Mesenchymal stem cell (in vitro differentiated cells and primary cell): Measurements from ENCODE around the gene DCAF8.
A peak's percentile ranks its signal among the peaks of the same experiment; 100 is the strongest.

Source experiments
- DNase-seq: peaks from one replicate; pipeline ENCODE4 v3.0.0-alpha.2; 2013
- H2AFZ ChIP-seq: one replicate; pipeline ENCODE4 v1.6.1; 2013; ENCODE audit warnings: low read depth, mild to moderate bottlenecking, control low read depth, inconsistent platforms, low read length, moderate library complexity
- H2AK5ac ChIP-seq: 2 replicates; pipeline ENCODE4 v1.6.1; 2013; ENCODE audit warnings: low read length, moderate library complexity, mild to moderate bottlenecking, inconsistent platforms; ENCODE audit not compliant: severe bottlenecking
- H2BK120ac ChIP-seq: one replicate; pipeline ENCODE4 v1.6.1; 2013; ENCODE audit warnings: low read depth, mild to moderate bottlenecking, inconsistent platforms, low read length, moderate library complexity
- H2BK12ac ChIP-seq, 2 experiments: one replicate each; pipeline ENCODE4 v1.6.1; 2013; ENCODE audit warnings: inconsistent platforms in 2 of 2, low read length in 2 of 2, mild to moderate bottlenecking in 2 of 2, moderate library complexity in 2 of 2, control low read depth in 1 of 2
- H2BK15ac ChIP-seq: one replicate; pipeline ENCODE4 v1.6.1; 2013; ENCODE audit warnings: mild to moderate bottlenecking, low read depth, inconsistent platforms; ENCODE audit not compliant: poor library complexity, severe bottlenecking
- H2BK5ac ChIP-seq: 2 replicates; pipeline ENCODE4 v1.6.1; 2013; ENCODE audit warnings: low read depth, mild to moderate bottlenecking, low read length, control low read depth, inconsistent platforms; ENCODE audit not compliant: poor library complexity, severe bottlenecking
- H3K14ac ChIP-seq, 2 experiments: one replicate each; pipeline ENCODE4 v1.6.1; 2013; ENCODE audit warnings: inconsistent platforms in 2 of 2, low read length in 2 of 2, control low read depth in 1 of 2, mild to moderate bottlenecking in 1 of 2, moderate library complexity in 1 of 2
- H3K18ac ChIP-seq, 2 experiments: one replicate each; pipeline ENCODE4 v1.6.1; 2013; ENCODE audit warnings: inconsistent platforms in 2 of 2, low read length in 2 of 2, control low read depth in 1 of 2, low read depth in 1 of 2, mild to moderate bottlenecking in 1 of 2
- H3K23ac ChIP-seq, 2 experiments: one replicate each; pipeline ENCODE4 v1.6.1; 2013; ENCODE audit warnings: inconsistent platforms in 2 of 2, low read length in 2 of 2, mild to moderate bottlenecking in 2 of 2, moderate library complexity in 2 of 2, control low read depth in 1 of 2
- H3K27ac ChIP-seq: 2 replicates; pipeline ENCODE4 v1.5.1; 2013; ENCODE audit warnings: mild to moderate bottlenecking, moderate library complexity, low read length, control low read depth, inconsistent platforms; ENCODE audit not compliant: poor library complexity, severe bottlenecking
- H3K27me3 ChIP-seq, 2 experiments: 2 replicates each; pipeline versions ENCODE4 v1.6.1 to v1.7.0; 2013; ENCODE audit warnings: low read length in 2 of 2, mild to moderate bottlenecking in 2 of 2, moderate library complexity in 2 of 2, control low read depth in 1 of 2, inconsistent platforms in 1 of 2; ENCODE audit not compliant: control insufficient read depth in 1 of 2, insufficient read depth in 1 of 2
- H3K36me3 ChIP-seq, 2 experiments: 2 replicates each; pipeline versions ENCODE4 v1.6.1 to v1.7.0; 2013; ENCODE audit warnings: low read length in 2 of 2, control low read depth in 1 of 2, inconsistent platforms in 1 of 2, low read depth in 1 of 2, mild to moderate bottlenecking in 1 of 2; ENCODE audit not compliant: insufficient read depth in 2 of 2, control insufficient read depth in 1 of 2
- H3K4ac ChIP-seq, 2 experiments: one replicate each; pipeline ENCODE4 v1.6.1; 2013; ENCODE audit warnings: inconsistent platforms in 2 of 2, low read length in 2 of 2, mild to moderate bottlenecking in 2 of 2, moderate library complexity in 2 of 2, control low read depth in 1 of 2, low read depth in 1 of 2
- H3K4me1 ChIP-seq: 2 replicates; pipeline ENCODE4 v1.6.1; 2013; ENCODE audit warnings: low read depth, low read length, control low read depth; ENCODE audit not compliant: control insufficient read depth, insufficient read depth
- H3K4me2 ChIP-seq: 2 replicates; pipeline ENCODE4 v1.6.1; 2013; ENCODE audit warnings: low read length, mild to moderate bottlenecking, inconsistent platforms; ENCODE audit not compliant: poor library complexity, severe bottlenecking
- H3K4me3 ChIP-seq, 2 experiments: 2 replicates each; pipeline versions ENCODE4 v1.5.1 to v1.7.0; 2013; ENCODE audit warnings: low read length in 2 of 2, mild to moderate bottlenecking in 2 of 2, control low read depth in 1 of 2, low read depth in 1 of 2; ENCODE audit not compliant: insufficient read depth in 1 of 2
- H3K79me1 ChIP-seq: replicated peaks from 2 replicates; pipeline ENCODE4 v1.6.1; 2013; ENCODE audit warnings: mild to moderate bottlenecking, control low read depth, low read length, inconsistent platforms; ENCODE audit not compliant: poor library complexity, severe bottlenecking
- H3K9ac ChIP-seq: 2 replicates; pipeline ENCODE4 v1.7.0; 2013; ENCODE audit warnings: mild to moderate bottlenecking, low read length, moderate library complexity
- H3K9me3 ChIP-seq: 2 replicates; pipeline ENCODE4 v1.7.0; 2013; ENCODE audit warnings: mild to moderate bottlenecking, low read length; ENCODE audit not compliant: control insufficient read depth
- H4K8ac ChIP-seq: one replicate; pipeline ENCODE4 v1.6.1; 2013; ENCODE audit warnings: inconsistent platforms, mild to moderate bottlenecking, low read length, moderate library complexity
- H4K91ac ChIP-seq: one replicate; pipeline ENCODE4 v1.6.1; 2013; ENCODE audit warnings: mild to moderate bottlenecking, low read length, inconsistent platforms
- WGBS: methylation state at CpG from one replicate; pipeline ENCODE4 v1.1.7; 2013; ENCODE audit warnings: mixed read lengths; 5-methylcytosine and 5-hydroxymethylcytosine counted together

DCAF8 gene

GRCh38 chr1:160256396-160257046, 5.8 kb downstream of the DCAF8 start:
- Histone ChIP-seq H3K36me3 (peaks cover 5 to 6% of the 10 kb centered on the region in 2 experiments), H3K23ac (no peak overlapping the region), H3K4ac (no peak overlapping the region), H3K14ac (no peak overlapping the region), H3K27ac (peak overlapping the region; percentile 23), H2BK12ac (no peak overlapping the region), H2BK5ac (no peak overlapping the region), H4K8ac (no peak overlapping the region), H2AFZ (no peak overlapping the region), H2BK15ac (no peak overlapping the region), H3K18ac (no peak overlapping the region), H3K4me1 (peaks cover 4% of the 10 kb centered on the region), H3K27me3 (no peaks in the 10 kb centered on the region), H3K9ac (no peak overlapping the region), H3K79me1 (peaks cover 19% of the 10 kb centered on the region), H3K4me3 (no peak overlapping the region), H2AK5ac (no peak overlapping the region), H4K91ac (no peak overlapping the region), H3K4me2 (no peak overlapping the region), H2BK120ac (no peak overlapping the region), H3K9me3 (no peaks in the 10 kb centered on the region)
- WGBS: 36% methylated on average over 3 of the region's 3 CpGs
- peak; percentile 68 for DNase-seq

GRCh38 chr1:160255781-160256300, 6.5 kb downstream of the DCAF8 start:
- H2BK5ac ChIP-seq: no peak overlapping the region
- no peak overlapping the region for H3K18ac ChIP-seq
- H3K9me3 ChIP-seq: no peaks in the 10 kb centered on the region
- H3K4me2 ChIP-seq: no peak overlapping the region
- H2BK12ac ChIP-seq: no peak overlapping the region
- no peaks in the 10 kb centered on the region for H3K27me3 ChIP-seq
- H3K4me1 ChIP-seq: peaks cover 4% of the 10 kb centered on the region
- H2BK120ac ChIP-seq: no peak overlapping the region
- H2AFZ ChIP-seq: no peak overlapping the region
- 94% methylated on average over 4 of the region's 4 CpGs for WGBS
- no peak overlapping the region for H3K23ac ChIP-seq
- no peak overlapping the region for H3K4me3 ChIP-seq
- no peak overlapping the region for H4K8ac ChIP-seq
- no peak overlapping the region for H3K14ac ChIP-seq
- no peak for DNase-seq
- no peak overlapping the region for H2BK15ac ChIP-seq
- H3K4ac ChIP-seq: no peak overlapping the region
- peaks cover 25% of the 10 kb centered on the region for H3K79me1 ChIP-seq
- H4K91ac ChIP-seq: no peak overlapping the region
- no peak overlapping the region for H2AK5ac ChIP-seq
- H3K27ac ChIP-seq: no peak overlapping the region
- peaks cover 5 to 8% of the 10 kb centered on the region in 2 experiments for H3K36me3 ChIP-seq
- no peak overlapping the region for H3K9ac ChIP-seq

- peak; percentile 83 for DNase-seq
- H2BK5ac ChIP-seq: no peak overlapping the region
- H2AFZ ChIP-seq: no peak overlapping the region
- H3K4me3 ChIP-seq: no peak overlapping the region
- no peaks in the 10 kb centered on the region for H3K9me3 ChIP-seq
- H3K27ac ChIP-seq: no peak overlapping the region
- no peak overlapping the region for H3K23ac ChIP-seq
- H3K36me3 ChIP-seq: peaks cover 4 to 8% of the 10 kb centered on the region in 2 experiments
- no peak overlapping the region for H2AK5ac ChIP-seq
- peak overlapping the region; percentile 7 for H3K9ac ChIP-seq
- H3K27me3 ChIP-seq: no peaks in the 10 kb centered on the region
- no peak overlapping the region for H3K18ac ChIP-seq
- no peak overlapping the region for H2BK15ac ChIP-seq
- no peak overlapping the region for H3K14ac ChIP-seq
- no peak overlapping the region for H3K4me2 ChIP-seq
- peaks cover 18% of the 10 kb centered on the region for H3K79me1 ChIP-seq
- H2BK12ac ChIP-seq: no peak overlapping the region
- H4K91ac ChIP-seq: no peak overlapping the region
- peaks cover 5% of the 10 kb centered on the region for H3K4me1 ChIP-seq
- 92% methylated on average over 5 of the region's 5 CpGs for WGBS
- no peak overlapping the region for H4K8ac ChIP-seq
- H2BK120ac ChIP-seq: no peak overlapping the region
- H3K4ac ChIP-seq: no peak overlapping the region
Measured at GRCh38 chr1:160251687-160252526, 10.4 kb downstream of the DCAF8 start.

- Histone ChIP-seq H3K9me3 (no peaks in the 10 kb centered on the region), H3K4me3 (no peak overlapping the region), H3K4me2 (no peak overlapping the region), H2BK12ac (no peak overlapping the region), H2BK120ac (no peak overlapping the region), H3K4ac (no peak overlapping the region), H3K4me1 (peaks cover 8% of the 10 kb centered on the region), H3K36me3 (peaks cover 8% of the 10 kb centered on the region in 2 experiments), H3K27ac (no peak overlapping the region), H2BK5ac (no peak overlapping the region), H4K8ac (no peak overlapping the region), H4K91ac (no peak overlapping the region), H3K9ac (peak overlapping the region; percentile 48), H3K79me1 (peaks cover 24% of the 10 kb centered on the region), H3K23ac (no peak overlapping the region), H3K18ac (no peak overlapping the region), H2AK5ac (no peak overlapping the region), H3K27me3 (no peaks in the 10 kb centered on the region), H2BK15ac (no peak overlapping the region), H3K14ac (no peak overlapping the region), H2AFZ (no peak overlapping the region)
- no peak for DNase-seq
Measured at GRCh38 chr1:160251011-160251410, 11.3 kb downstream of the DCAF8 start.
